Central memory CD8-positive, alpha-beta T cell (primary cell): ENCODE measurements around the gene SAT2.
A peak's percentile ranks its signal among the peaks of the same experiment; 100 is the strongest.
"Not testable (repeated sequence)": the region's sequence is repeated elsewhere in the genome, so short reads cannot be mapped to it uniquely, and the experiment has no call there.

Source experiments
- ATAC-seq: fragments of 150-1000 bp; cut with Tn5 transposase; replicated peaks from 2 replicates; pipeline ENCODE4 v1.10.0; 2022; ENCODE audit warnings: mild to moderate bottlenecking, moderate FRiP score, moderate number of reproducible peaks; ENCODE audit not compliant: poor library complexity, severe bottlenecking; ENCODE audit errors: extremely low read depth
- DNase-seq, 2 donors: peaks; one replicate each; pipeline ENCODE4 v3.0.0; 2021; ENCODE audit warnings: low spot score in 2 of 2
- H3K27ac Mint-ChIP-seq: one replicate; pipeline ENCODE4 v1.8.0; 2022; ENCODE audit warnings: low read depth, mild to moderate bottlenecking, moderate library complexity, mixed read lengths
- H3K27me3 Mint-ChIP-seq: one replicate; pipeline ENCODE4 v1.8.0; 2022; ENCODE audit warnings: mixed read lengths
- H3K36me3 Mint-ChIP-seq: one replicate; pipeline ENCODE4 v1.8.0; 2022; ENCODE audit warnings: mild to moderate bottlenecking, moderate library complexity, mixed read lengths; ENCODE audit not compliant: insufficient read depth
- H3K4me1 Mint-ChIP-seq: one replicate; pipeline ENCODE4 v1.8.0; 2022; ENCODE audit warnings: mixed read lengths
- H3K4me3 Mint-ChIP-seq: one replicate; pipeline ENCODE4 v1.8.0; 2022; ENCODE audit warnings: mild to moderate bottlenecking, moderate library complexity, mixed read lengths
- H3K9me3 Mint-ChIP-seq: one replicate; pipeline ENCODE4 v1.8.0; 2022; ENCODE audit warnings: mixed read lengths

The SAT2 gene

GRCh38 chr17:7610641-7611040, 17.0 kb downstream of the SAT2 start:
- Mint-ChIP-seq H3K4me3 (no peak overlapping the region), H3K4me1 (peaks cover 56% of the 10 kb centered on the region), H3K36me3 (peaks cover 15% of the 10 kb centered on the region), H3K27me3 (no peaks in the 10 kb centered on the region), H3K27ac (no peak overlapping the region), H3K9me3 (no peaks in the 10 kb centered on the region)
- DNase-seq (no peak), ATAC-seq (no peak)

- no peak overlapping the region for H3K4me3 Mint-ChIP-seq
- H3K36me3 Mint-ChIP-seq = peaks cover 38% of the 10 kb centered on the region
- H3K27ac Mint-ChIP-seq = no peak overlapping the region
- H3K27me3 Mint-ChIP-seq = no peaks in the 10 kb centered on the region
- peaks cover 28% of the 10 kb centered on the region for H3K4me1 Mint-ChIP-seq
- DNase-seq (no peak), ATAC-seq (no peak)
- H3K9me3 Mint-ChIP-seq = no peaks in the 10 kb centered on the region
Observed at GRCh38 chr17:7606280-7606679, 21.3 kb downstream of the SAT2 start.

DNA sequence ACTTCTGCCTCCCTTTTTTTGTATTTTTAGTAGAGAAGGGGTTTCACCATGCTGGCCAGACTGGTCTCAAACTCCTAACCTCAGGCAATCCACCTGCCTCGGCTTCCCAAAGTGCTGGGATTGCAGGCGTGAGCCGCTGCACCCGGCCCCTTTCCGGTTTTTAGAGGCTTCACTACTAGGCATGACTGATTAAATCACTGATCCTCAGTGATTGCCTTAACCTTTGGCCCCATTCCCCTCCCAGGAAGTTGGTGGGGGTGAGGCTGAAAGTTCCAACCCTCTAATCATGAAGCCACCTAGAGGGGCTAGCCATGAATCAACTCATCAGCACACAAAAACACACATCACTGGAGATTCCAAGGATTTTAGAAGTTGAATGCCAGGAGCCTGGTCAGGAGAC, 30.1 kb downstream of the SAT2 start:
- not testable (repeated sequence) for ATAC-seq

GRCh38 chr17:7593296-7593695, 34.3 kb downstream of the SAT2 start:
- ATAC-seq = no peak
- DNase-seq = no peak
- Mint-ChIP-seq H3K4me3 (no peak overlapping the region), H3K9me3 (no peaks in the 10 kb centered on the region), H3K4me1 (no peaks in the 10 kb centered on the region), H3K27ac (no peak overlapping the region), H3K36me3 (peaks cover 49% of the 10 kb centered on the region), H3K27me3 (no peaks in the 10 kb centered on the region)

More for the DNA sequence above, 30.1 kb downstream of the SAT2 start:
- not testable (repeated sequence) for H3K9me3 Mint-ChIP-seq, H3K4me1 Mint-ChIP-seq, DNase-seq, H3K27me3 Mint-ChIP-seq, H3K27ac Mint-ChIP-seq, H3K4me3 Mint-ChIP-seq
- H3K36me3 Mint-ChIP-seq = peaks cover 83% of the 10 kb centered on the region

- ATAC-seq (no peak), DNase-seq (no peak)
- H3K4me1 Mint-ChIP-seq = peaks cover 1% of the 10 kb centered on the region
- peaks cover 47% of the 10 kb centered on the region for H3K36me3 Mint-ChIP-seq
- no peak overlapping the region for H3K4me3 Mint-ChIP-seq
- no peak overlapping the region for H3K27ac Mint-ChIP-seq
- no peaks in the 10 kb centered on the region for H3K9me3 Mint-ChIP-seq
- no peaks in the 10 kb centered on the region for H3K27me3 Mint-ChIP-seq
Observed at GRCh38 chr17:7592422-7593021, 35.1 kb downstream of the SAT2 start.

DNA sequence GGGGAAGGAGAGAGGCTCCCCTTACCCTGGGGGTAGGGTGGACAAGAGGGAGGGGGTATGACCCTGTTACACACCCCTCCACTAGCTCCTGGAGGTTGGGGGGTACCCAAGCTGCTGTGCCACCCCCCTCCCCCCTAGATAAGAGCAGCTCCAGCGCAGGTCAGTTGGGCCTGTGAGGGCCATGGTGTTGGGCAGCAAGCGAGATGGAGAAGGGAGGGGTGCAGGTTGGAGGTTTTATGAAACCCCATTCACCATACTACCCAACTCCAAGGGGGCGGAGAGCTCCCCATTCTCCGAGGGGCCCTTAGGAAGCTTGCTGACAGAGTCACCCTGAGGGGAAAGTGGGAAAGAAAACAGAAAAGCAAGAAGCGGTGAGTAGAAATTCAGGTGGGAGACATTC, 36.0 kb downstream of the SAT2 start:
- H3K9me3 Mint-ChIP-seq = no peaks in the 10 kb centered on the region
- no peak overlapping the region for H3K4me3 Mint-ChIP-seq
- H3K27ac Mint-ChIP-seq = no peak overlapping the region
- H3K4me1 Mint-ChIP-seq = peaks cover 7% of the 10 kb centered on the region
- H3K27me3 Mint-ChIP-seq = no peaks in the 10 kb centered on the region
- peaks cover 43% of the 10 kb centered on the region for H3K36me3 Mint-ChIP-seq
- DNase-seq (no peak), ATAC-seq (no peak)

DNA sequence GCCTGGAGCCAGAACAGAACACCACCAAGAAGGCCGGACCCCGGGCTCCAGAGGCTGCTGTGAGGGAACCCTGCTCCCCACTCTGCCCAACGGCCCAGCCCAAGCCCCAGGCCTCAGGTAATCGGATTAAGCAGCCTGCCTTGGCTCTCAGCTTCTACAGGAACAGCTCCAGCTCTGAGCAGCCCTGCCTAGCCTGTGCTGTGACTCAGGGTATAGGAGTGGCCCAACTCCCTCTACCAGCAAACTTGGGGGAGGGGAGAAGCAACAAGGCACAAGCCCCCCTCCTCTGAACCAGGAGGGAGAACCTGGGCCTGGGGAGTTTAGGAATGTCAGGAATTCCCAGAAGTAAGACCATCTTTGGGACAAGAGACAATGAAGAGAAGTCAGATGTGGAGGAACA, 36.9 kb downstream of the SAT2 start:
- Mint-ChIP-seq H3K27me3 (no peaks in the 10 kb centered on the region), H3K4me3 (no peak overlapping the region), H3K9me3 (no peaks in the 10 kb centered on the region), H3K27ac (peak overlapping the region; percentile 81), H3K36me3 (peaks cover 37% of the 10 kb centered on the region), H3K4me1 (peaks cover 7% of the 10 kb centered on the region)
- ATAC-seq (no peak), DNase-seq (no peak)

- peaks cover 8% of the 10 kb centered on the region for H3K4me1 Mint-ChIP-seq
- peaks cover 31% of the 10 kb centered on the region for H3K36me3 Mint-ChIP-seq
- ATAC-seq (no peak), DNase-seq (no peak)
- H3K27ac Mint-ChIP-seq = peak within 1 kb of the TSS; percentile 81
- no peaks in the 10 kb centered on the region for H3K9me3 Mint-ChIP-seq
- no peak within 1 kb of the TSS for H3K4me3 Mint-ChIP-seq
- H3K27me3 Mint-ChIP-seq = no peaks in the 10 kb centered on the region
Observed at GRCh38 chr17:7589891-7590691, 37.5 kb downstream of the SAT2 start, which contains the start of gene SOX15. TSS of gene SOX15 (minus strand) at chr17:7590094. CDS start at chr17:7589676, 418 bp downstream.

- no peaks in the 10 kb centered on the region for H3K9me3 Mint-ChIP-seq
- ATAC-seq (peak; percentile 60), DNase-seq (peak in 1 of 2 donors; percentile 48)
- H3K36me3 Mint-ChIP-seq = peaks cover 29% of the 10 kb centered on the region
- H3K4me1 Mint-ChIP-seq = peaks cover 15% of the 10 kb centered on the region
- H3K27me3 Mint-ChIP-seq = no peaks in the 10 kb centered on the region
- H3K4me3 Mint-ChIP-seq = no peak overlapping the region
- no peak overlapping the region for H3K27ac Mint-ChIP-seq
Observed at GRCh38 chr17:7589204-7589868, 38.3 kb downstream of the SAT2 start.

- Mint-ChIP-seq H3K9me3 (no peaks in the 10 kb centered on the region), H3K4me1 (peaks cover 22% of the 10 kb centered on the region), H3K4me3 (no peak overlapping the region), H3K27me3 (no peaks in the 10 kb centered on the region), H3K27ac (no peak overlapping the region), H3K36me3 (peaks cover 28% of the 10 kb centered on the region)
- ATAC-seq = no peak
- no peak for DNase-seq
Observed at GRCh38 chr17:7588553-7589203, 38.9 kb downstream of the SAT2 start.

DNA sequence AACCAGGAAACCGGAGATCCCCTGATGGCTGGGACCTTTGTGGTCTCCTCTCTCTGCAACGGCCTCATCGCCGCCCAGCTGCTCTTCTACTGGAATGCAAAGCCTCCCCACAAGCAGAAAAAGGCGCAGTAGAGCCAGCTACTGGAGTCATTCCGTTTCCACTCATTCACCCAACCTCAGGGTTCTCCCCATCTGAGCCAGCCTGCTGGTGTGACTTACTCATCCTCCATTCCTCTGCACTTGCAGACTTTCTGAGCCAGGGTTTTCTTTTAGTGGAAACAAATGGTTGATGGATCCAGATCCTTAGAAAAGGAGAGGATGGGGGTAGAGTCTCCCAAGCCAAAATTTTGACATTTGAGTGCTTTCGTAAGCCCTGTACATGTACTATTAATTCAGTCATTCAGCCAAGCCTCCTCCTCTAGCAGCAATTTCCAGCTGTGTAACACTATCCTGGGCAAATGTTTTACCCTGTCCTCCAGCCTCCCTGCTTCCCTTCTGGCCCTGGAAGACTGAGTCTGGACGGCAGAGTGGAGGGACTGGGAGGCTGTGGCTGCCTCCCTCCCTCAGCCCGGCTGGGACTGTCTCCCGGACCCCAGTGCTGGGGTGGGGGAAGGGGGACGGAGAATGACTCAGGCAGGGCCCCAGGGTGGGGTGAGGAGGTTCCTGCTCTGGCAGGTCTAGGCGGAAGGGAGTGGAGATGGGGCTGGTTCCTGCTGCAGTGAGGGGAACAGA, 40.0 kb downstream of the SAT2 start:
- H3K4me3 Mint-ChIP-seq = no peak overlapping the region
- DNase-seq (no peak), ATAC-seq (no peak)
- peaks cover 22% of the 10 kb centered on the region for H3K36me3 Mint-ChIP-seq
- H3K27me3 Mint-ChIP-seq = no peaks in the 10 kb centered on the region
- peak overlapping the region; percentile 74 for H3K27ac Mint-ChIP-seq
- peaks cover 26% of the 10 kb centered on the region for H3K4me1 Mint-ChIP-seq
- no peaks in the 10 kb centered on the region for H3K9me3 Mint-ChIP-seq
